ENCODE data around the gene BACH2. TPM values are rescaled to one million over a fixed set of nuclear protein-coding genes. Genes with fewer than 3 reads are reported as not detected.

Gene BACH2
- total RNA-seq, 2 experiments from 2014 or later, result 157 to 170 TPM

DNA sequence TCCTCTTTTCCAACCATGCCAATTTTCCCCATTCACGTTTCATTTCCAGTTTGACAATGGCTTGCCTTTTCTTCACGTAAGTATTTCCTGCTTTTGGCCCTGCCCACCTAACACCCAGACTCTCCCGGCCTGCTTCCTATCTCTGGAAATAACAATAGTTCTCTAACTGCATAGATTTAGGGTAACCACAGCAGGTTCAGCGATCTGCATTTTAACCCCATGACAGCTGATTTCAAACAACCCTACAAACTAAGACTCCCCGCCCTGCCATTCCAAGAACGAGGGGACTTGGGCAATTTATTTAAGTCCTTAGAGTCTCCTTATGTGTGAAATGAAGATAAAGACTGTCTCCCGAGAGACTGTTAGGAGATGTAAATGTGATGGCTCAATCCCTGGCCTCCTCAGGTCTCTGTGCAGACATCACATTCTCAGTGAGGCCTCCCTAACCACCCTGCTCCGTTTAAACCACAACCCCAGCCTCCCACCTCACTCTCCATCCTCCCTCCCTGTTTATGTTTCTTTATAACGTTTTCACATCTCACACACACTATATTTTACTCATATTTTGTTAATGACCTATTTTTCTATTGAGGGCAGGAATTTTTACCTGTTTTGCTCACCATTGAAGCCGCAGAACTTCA, 267.5 kb downstream of the BACH2 start:
- no peak for DNase-seq
- ChIA-PET CTCF (no interaction called here), POLR2A (no interaction called here)
- Histone ChIP-seq H3K4me3 (ENCODE audit: low read length) (no peak overlapping the region), H3K27ac (ENCODE audit: low read depth in 1 of 2, low read length in 2 of 2) (no peak overlapping the region), H3K27me3 (ENCODE audit: control insufficient read depth in 1 of 2, insufficient read depth in 2 of 2, low read length in 2 of 2) (no peaks in the 10 kb centered on the region), H3K36me3 (ENCODE audit: insufficient read depth, low read length) (peaks cover 5% of the 10 kb centered on the region), H3K4me1 (ENCODE audit: insufficient read depth, low read length) (peaks cover 20% of the 10 kb centered on the region), H3K9me3 (ENCODE audit: control insufficient read depth in 1 of 2, insufficient read depth in 1 of 2, low read length in 2 of 2) (no peaks in the 10 kb centered on the region)
- Mint-ChIP-seq H3K4me1 (ENCODE audit: low read depth) (peaks cover 71% of the 10 kb centered on the region), H3K27me3 (no peaks in the 10 kb centered on the region), H3K27ac (peak overlapping the region; percentile 37), H3K4me3 (no peak overlapping the region), H3K9me3 (no peaks in the 10 kb centered on the region), H3K36me3 (ENCODE audit: low read depth) (peaks cover 62% of the 10 kb centered on the region)
- TF ChIP-seq, protein P1, sequence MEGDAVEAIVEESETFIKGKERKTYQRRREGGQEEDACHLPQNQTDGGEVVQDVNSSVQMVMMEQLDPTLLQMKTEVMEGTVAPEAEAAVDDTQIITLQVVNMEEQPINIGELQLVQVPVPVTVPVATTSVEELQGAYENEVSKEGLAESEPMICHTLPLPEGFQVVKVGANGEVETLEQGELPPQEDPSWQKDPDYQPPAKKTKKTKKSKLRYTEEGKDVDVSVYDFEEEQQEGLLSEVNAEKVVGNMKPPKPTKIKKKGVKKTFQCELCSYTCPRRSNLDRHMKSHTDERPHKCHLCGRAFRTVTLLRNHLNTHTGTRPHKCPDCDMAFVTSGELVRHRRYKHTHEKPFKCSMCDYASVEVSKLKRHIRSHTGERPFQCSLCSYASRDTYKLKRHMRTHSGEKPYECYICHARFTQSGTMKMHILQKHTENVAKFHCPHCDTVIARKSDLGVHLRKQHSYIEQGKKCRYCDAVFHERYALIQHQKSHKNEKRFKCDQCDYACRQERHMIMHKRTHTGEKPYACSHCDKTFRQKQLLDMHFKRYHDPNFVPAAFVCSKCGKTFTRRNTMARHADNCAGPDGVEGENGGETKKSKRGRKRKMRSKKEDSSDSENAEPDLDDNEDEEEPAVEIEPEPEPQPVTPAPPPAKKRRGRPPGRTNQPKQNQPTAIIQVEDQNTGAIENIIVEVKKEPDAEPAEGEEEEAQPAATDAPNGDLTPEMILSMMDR (IDR thresholded peaks at IDR 0.05), result no peak
- ATAC-seq (ENCODE audit: poor library complexity), result peak; percentile 40
- intact Hi-C loops (cut with DNase I, micrococcal nuclease), result loop anchor here (5.0 to 10.0 kb wide), 2 partner anchors 38 to 46 kb away; no protein-coding TSS in a partner anchor

DNA sequence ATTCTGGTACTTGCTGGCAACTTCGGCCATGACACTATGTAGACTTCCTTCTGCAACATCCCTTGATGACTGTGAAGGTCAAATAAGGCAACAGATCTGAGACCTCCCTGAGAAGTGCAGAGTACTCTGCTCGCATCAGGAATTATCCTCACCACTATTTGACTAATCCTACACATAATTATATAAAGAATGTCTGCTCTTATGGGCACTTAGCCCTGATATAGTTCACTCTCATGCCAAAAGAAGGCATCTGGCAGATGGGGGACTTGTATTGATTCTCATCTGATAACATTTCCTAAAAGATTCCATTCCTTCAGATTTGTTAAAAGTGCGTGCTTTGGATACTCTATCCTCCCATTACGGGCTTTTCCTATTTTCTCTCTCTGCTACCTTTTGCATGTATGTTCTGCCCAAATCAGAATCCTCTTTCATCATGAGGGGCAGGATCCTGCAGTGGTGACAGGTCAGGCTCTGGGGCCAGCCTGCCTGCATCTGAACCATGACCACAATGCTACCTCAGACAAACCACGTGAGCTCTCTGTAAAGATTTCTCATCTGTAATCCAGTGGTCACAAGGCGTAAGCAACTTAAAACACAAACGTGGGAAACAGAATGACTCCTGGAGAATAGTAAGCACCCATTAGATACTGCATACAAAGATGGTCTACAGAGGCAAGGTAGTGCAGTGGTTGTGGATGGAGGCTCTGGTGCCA, 268.4 kb downstream of the BACH2 start:
- Mint-ChIP-seq H3K27me3 (no peaks in the 10 kb centered on the region), H3K36me3 (ENCODE audit: low read depth) (peaks cover 62% of the 10 kb centered on the region), H3K4me3 (peak overlapping the region; percentile 23), H3K4me1 (ENCODE audit: low read depth) (peaks cover 71% of the 10 kb centered on the region), H3K27ac (peak overlapping the region; percentile 37), H3K9me3 (no peaks in the 10 kb centered on the region)
- Histone ChIP-seq H3K9me3 (ENCODE audit: control insufficient read depth in 1 of 2, insufficient read depth in 1 of 2, low read length in 2 of 2) (no peaks in the 10 kb centered on the region), H3K36me3 (ENCODE audit: insufficient read depth, low read length) (peaks cover 5% of the 10 kb centered on the region), H3K27me3 (ENCODE audit: control insufficient read depth in 1 of 2, insufficient read depth in 2 of 2, low read length in 2 of 2) (no peaks in the 10 kb centered on the region), H3K4me3 (ENCODE audit: low read length) (no peak overlapping the region), H3K27ac (ENCODE audit: low read depth in 1 of 2, low read length in 2 of 2) (no peak overlapping the region), H3K4me1 (ENCODE audit: insufficient read depth, low read length) (peaks cover 20% of the 10 kb centered on the region)
- ChIA-PET POLR2A (no interaction called here), CTCF (no interaction called here)
- DNase-seq, result no peak
- TF ChIP-seq, protein P1 (IDR thresholded peaks at IDR 0.05), result no peak
- intact Hi-C loops (cut with DNase I, micrococcal nuclease), result loop anchor here (5.0 to 10.0 kb wide), 2 partner anchors 39 to 47 kb away; no protein-coding TSS in a partner anchor
- no peak for ATAC-seq (ENCODE audit: poor library complexity)

DNA sequence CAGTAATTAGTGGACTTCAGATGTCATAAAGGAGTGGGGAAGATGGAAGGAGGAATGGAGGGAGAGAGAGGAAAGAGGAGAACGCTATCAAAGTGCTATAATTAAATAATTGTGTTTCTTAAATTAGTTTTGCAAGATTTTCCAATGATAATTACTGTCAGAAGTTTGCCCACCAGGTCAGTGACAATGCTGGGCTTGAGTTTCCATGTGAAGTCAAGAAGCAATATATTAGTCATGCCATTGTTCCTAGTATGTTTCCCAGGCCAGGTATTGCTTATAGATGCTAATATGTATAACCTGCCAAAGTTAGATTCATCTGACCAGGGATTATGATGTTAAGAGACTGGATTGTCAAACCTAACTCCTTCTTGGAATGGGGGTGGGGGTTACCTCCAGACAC, 270.4 kb downstream of the BACH2 start:
- Histone ChIP-seq H3K4me1 (ENCODE audit: insufficient read depth, low read length) (peaks cover 20% of the 10 kb centered on the region), H3K27ac (ENCODE audit: low read depth in 1 of 2, low read length in 2 of 2) (no peak overlapping the region), H3K36me3 (ENCODE audit: insufficient read depth, low read length) (peaks cover 5% of the 10 kb centered on the region), H3K27me3 (ENCODE audit: control insufficient read depth in 1 of 2, insufficient read depth in 2 of 2, low read length in 2 of 2) (no peaks in the 10 kb centered on the region), H3K9me3 (ENCODE audit: control insufficient read depth in 1 of 2, insufficient read depth in 1 of 2, low read length in 2 of 2) (no peaks in the 10 kb centered on the region), H3K4me3 (ENCODE audit: low read length) (no peak overlapping the region)
- Mint-ChIP-seq H3K27ac (no peak overlapping the region), H3K9me3 (no peaks in the 10 kb centered on the region), H3K4me1 (ENCODE audit: low read depth) (peaks cover 78% of the 10 kb centered on the region), H3K4me3 (no peak overlapping the region), H3K36me3 (ENCODE audit: low read depth) (peaks cover 72% of the 10 kb centered on the region), H3K27me3 (no peaks in the 10 kb centered on the region)
- CTCF ChIA-PET, result no interaction called here
- POLR2A ChIA-PET, result no interaction called here
- ATAC-seq (ENCODE audit: poor library complexity) (no peak), DNase-seq (no peak)
- intact Hi-C loops (cut with DNase I, micrococcal nuclease), result loop anchor here (5.0 to 10.0 kb wide), 2 partner anchors 41 to 49 kb away; no protein-coding TSS in a partner anchor
- TF ChIP-seq, protein P1 (IDR thresholded peaks at IDR 0.05), result no peak
